Neural progenitor cell (in vitro differentiated cells): ENCODE measurements around the gene SOX9.

Experiments used
- EZH2 ChIP-seq: fragments of 200-600 bp; sonication (generic); IDR thresholded peaks from 2 replicates; pipeline ENCODE4 v1.6.1; 2017; ENCODE audit warnings: antibody characterized with exemption, mild to moderate bottlenecking, moderate library complexity
- EZH2phosphoT487 ChIP-seq: fragments of 200-600 bp; sonication (generic); IDR thresholded peaks from 2 replicates; pipeline ENCODE4 v1.6.1; 2017; ENCODE audit warnings: antibody characterized with exemption

GRCh38 chr17:72087876-72088275 lies 32.9 kb upstream of the SOX9 start:
- no peak for TF ChIP-seq EZH2phosphoT487
- no peak for TF ChIP-seq EZH2
